C4-2B (cell line): ENCODE data around the gene SEC14L6.
"Not testable (repeated sequence)": the region's sequence is repeated elsewhere in the genome, so short reads cannot be mapped to it uniquely, and the experiment has no call there.

Experiments used
- H3K27ac ChIP-seq: fragments of 450-650 bp; 2 replicates; pipeline ENCODE4 v1.5.1; 2017
- ZFX ChIP-seq: fragments of 450-650 bp; IDR thresholded peaks from 2 replicates; pipeline ENCODE4 v1.6.1; 2017
- TF ChIP-seq, protein P1 (sequence below): fragments of 450-650 bp; conservative IDR thresholded peaks from 2 replicates; pipeline ENCODE4 v1.5.1; 2017; ENCODE audit warnings: mild to moderate bottlenecking

SEC14L6 gene

DNA sequence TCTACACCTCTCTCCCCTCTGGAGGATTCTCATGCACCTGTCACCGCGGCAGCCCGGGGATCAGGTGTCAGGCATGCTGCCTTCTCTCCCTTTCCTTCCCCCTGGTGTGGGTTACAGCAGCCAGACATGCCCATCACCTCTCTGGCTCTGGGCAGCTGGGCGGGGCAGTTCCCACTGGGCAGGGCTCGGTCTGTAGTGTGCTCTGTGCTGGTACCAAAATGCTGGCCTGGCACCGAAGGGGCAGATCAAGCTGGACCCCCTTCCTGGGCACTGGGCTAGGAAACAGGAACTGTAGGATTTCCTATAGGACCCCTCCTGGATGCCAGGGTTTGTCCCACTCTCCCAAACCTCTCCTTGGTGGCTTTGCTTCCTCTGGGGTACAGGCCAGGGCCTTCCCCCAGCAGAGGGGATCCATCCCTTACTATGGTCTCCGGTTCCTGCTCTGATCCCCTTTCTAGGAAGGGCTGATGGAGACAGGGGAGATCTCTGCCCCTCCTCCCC lies 27.1 kb upstream of the SEC14L6 start:
- H3K27ac ChIP-seq: no peak overlapping the region
- TF ChIP-seq, protein P1, sequence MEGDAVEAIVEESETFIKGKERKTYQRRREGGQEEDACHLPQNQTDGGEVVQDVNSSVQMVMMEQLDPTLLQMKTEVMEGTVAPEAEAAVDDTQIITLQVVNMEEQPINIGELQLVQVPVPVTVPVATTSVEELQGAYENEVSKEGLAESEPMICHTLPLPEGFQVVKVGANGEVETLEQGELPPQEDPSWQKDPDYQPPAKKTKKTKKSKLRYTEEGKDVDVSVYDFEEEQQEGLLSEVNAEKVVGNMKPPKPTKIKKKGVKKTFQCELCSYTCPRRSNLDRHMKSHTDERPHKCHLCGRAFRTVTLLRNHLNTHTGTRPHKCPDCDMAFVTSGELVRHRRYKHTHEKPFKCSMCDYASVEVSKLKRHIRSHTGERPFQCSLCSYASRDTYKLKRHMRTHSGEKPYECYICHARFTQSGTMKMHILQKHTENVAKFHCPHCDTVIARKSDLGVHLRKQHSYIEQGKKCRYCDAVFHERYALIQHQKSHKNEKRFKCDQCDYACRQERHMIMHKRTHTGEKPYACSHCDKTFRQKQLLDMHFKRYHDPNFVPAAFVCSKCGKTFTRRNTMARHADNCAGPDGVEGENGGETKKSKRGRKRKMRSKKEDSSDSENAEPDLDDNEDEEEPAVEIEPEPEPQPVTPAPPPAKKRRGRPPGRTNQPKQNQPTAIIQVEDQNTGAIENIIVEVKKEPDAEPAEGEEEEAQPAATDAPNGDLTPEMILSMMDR: no peak
- TF ChIP-seq ZFX: no peak

DNA sequence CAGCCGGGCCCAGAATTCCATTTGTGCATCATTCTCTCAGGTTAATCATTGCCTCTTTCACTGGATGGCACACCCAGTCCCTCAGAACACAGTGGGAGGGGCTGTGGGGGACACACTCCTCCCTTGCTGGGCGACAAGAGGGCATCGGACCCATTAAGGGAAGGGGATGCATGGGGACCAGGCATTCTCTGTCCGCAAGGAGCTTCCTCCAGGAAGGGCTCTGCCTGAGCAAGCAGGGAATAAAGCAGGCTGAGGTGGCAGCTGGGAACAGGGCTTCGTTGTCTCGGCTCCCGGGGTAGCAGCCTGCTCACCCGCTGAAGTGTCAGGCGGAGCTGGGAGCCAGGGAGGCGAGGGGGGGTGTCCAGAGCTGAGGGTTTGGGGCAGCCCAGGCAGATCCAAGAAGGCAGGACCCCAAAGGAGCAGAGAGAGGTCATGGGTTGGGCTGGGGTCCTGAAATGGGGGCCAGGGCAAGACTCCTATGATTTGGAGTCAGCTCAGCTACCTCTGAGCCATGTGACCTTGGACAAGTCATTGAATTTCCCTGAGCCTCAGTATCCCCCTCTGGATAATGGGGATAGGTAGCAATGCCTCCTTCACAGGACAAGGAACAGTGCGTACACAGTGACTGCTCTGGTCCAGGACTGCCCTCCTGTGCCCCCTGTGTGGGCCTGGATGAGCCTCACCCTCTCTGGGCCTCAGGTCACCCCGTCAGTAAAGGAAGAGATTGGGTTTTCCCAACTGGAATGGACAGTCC lies 26.5 kb upstream of the SEC14L6 start:
- TF ChIP-seq ZFX: no peak
- TF ChIP-seq, protein P1: no peak
- H3K27ac ChIP-seq: no peak overlapping the region

DNA sequence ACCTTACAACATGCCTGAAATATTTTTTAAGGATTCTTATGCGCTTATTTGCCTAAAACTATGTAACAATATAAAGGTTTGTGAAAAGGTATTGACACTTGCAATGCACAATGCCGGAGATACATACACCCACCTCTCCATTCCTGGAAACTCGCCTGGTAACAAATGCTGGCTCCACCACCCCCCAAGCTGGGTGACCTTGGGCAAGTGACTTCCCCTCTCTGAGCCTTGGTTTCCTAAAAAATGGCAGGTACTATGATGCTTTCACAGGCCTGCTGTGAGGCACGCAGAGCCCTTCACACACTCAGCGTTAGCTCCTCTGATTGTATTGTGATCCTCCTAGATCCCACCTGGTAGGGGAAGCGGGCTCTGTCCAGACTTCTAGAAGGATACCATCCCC lies 25.7 kb upstream of the SEC14L6 start:
- H3K27ac ChIP-seq: no peak overlapping the region
- TF ChIP-seq, protein P1: no peak
- TF ChIP-seq ZFX: no peak

DNA sequence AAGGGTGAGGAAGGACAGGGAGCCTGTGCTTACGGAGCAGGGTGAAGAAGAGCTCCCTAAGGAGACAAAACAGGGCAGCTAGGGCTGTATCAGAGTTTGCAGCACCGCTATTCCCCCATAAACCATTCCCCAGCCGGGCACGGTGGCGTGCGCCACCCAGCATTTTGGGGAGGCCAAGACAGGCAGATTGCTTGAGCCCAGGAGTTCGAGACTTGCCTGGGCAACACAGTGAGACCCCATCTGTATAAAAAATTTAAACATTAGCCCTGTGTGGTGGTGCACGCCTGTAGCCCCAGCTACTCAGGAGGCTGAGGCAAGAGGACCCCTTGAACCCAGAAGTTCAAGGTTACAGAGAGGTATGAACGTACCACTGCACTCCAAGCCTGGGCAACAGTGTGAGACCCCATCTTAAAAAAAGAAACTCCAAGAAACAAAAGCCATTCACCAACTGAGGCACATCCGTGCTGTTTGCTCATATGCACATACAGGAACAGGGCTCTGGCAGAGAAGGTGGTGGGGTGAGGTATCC lies 23.2 kb upstream of the SEC14L6 start:
- H3K27ac ChIP-seq: no peak overlapping the region
- TF ChIP-seq ZFX: no peak
- TF ChIP-seq, protein P1: no peak

DNA sequence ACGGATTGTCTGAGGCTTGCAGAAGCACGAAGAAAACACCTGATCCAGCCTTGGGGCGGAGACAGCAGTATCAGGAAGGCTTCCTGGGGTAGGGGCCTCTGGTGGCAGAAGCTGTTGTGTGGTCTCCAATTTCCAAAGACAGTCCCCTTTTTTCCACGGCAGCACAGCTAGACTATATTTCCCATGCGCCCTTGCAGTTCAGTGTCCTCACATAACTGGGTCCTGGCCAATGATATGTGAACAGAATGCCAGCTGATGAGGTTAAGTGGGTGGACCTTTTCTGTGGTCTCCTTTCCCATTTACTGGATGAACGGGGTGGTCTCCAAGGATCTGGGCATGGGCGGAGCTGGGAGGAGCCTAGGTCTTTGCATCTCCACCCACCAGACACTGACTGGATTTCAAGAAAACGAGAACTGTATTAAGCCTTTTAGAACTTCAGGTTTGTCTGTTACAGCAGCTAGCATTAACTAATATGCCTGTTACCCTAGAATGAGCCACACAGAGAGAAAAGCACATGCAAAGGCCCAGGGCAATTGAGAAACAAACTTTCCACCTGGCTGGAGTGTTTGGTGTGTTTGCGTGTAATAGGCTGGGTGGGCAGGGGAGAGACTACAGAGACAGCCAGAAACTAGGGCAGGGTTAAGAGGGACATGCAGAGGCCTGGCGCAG lies 21.7 kb upstream of the SEC14L6 start:
- no peak overlapping the region for H3K27ac ChIP-seq
- no peak for TF ChIP-seq ZFX

DNA sequence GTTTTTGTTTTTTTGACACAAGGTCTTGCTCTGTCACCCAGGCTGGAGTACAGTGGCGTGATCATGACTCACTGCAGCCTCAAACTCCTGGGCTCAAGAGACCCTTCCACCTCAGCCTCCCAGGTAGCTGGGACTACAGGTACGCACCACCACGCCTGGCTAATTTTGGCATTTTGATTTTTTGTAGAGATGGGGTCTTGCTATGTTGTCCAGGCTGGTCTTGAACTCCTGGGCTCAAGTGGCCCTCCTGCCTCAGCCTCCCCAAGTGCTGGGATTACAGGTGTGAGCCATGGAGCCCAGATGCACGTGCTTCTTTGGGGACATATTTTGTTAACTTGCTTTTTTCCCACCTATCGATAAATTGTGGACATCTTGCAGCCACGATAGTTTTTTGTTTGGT lies 20.7 kb upstream of the SEC14L6 start:
- not testable (repeated sequence) for H3K27ac ChIP-seq

DNA sequence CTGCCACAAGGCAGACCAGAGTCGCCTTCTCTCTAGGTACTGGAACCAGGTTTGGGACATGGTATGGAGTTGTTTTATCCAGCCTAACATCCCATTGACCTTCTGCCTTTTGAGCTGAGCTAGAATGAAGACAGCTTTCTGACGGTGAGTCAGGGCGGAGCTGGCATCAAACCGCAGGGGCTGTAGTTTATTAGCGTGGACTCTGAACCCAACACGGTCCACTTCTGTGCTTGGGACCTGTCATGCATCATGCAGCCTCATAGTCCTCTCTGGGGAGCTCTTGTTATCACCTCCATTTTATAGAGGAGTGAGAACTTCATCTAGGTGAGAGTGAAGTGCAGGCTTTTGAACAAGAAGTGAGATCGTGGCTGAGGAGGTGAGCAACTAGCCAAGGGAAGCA lies 19.6 kb upstream of the SEC14L6 start:
- no peak overlapping the region for H3K27ac ChIP-seq
- TF ChIP-seq, protein P1: no peak
- TF ChIP-seq ZFX: no peak

DNA sequence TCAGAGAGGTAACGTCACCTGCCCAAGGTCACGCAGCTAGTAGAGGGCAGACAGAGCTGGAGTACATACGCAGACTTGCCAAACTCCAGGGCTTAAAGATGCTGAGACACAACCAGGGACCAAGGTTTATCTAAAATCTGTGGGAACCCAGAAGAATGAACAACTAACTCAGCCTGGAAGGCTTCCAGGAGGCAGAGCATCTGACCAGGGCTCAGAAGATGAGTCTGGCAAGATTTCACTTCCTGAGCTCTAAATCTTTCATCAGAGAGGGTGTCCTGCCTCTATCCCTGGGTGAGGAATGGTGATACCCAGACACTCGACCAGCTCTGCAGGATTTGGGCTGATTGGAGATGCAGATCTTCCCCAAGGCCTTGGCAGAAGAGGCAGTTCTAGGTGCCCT lies 18.8 kb upstream of the SEC14L6 start:
- H3K27ac ChIP-seq: no peak overlapping the region
- TF ChIP-seq, protein P1: no peak
- no peak for TF ChIP-seq ZFX
